ENCODE data around the gene ARPC4.
"Not testable (repeated sequence)": the region's sequence is repeated elsewhere in the genome, so short reads cannot be mapped to it uniquely, and the experiment has no call there.

Gene ARPC4

DNA sequence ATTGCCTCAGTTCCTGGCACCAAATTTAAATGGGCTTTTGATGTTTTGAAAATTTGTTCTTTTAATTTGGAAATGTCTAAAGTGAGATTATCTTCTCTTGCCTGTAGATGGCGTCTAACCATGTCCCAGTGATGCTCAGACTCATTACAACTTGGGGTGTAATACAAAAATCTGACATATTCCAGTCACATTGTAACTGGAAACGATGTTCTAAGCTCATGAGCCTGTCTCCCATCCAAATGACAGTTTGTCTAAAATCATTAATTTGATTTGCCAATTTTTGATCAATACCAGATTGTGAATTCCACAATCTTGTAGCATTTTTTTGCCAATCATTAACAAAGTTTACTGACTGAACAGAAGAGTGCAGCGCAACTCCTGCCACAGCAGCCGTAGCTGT is 56.0 kb downstream of the ARPC4 start:
- in situ Hi-C loops (cut with HindIII; ENCODE audit: low sequenced_read_pairs), result not testable (repeated sequence)

DNA sequence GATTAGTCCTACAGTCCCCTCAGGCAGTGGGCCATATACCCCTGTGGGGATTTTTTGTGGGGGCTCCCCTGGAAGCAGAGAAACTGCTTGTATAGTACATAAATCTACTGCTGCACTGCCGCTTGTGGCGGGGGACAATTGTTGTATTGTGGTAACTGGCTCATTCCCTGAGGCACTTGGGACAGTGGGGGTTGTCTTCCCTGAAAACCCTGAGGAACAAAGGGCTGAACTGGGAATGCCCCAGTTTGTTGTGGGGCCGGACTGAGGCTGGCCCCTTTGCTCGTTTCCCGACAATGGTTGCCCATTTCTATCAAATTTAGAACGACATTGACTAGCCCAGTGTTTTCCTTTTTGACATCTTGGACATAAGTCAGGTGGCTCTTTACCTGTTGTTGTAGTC is 58.5 kb downstream of the ARPC4 start:
- in situ Hi-C loops (cut with HindIII; ENCODE audit: low sequenced_read_pairs), result not testable (repeated sequence)

DNA sequence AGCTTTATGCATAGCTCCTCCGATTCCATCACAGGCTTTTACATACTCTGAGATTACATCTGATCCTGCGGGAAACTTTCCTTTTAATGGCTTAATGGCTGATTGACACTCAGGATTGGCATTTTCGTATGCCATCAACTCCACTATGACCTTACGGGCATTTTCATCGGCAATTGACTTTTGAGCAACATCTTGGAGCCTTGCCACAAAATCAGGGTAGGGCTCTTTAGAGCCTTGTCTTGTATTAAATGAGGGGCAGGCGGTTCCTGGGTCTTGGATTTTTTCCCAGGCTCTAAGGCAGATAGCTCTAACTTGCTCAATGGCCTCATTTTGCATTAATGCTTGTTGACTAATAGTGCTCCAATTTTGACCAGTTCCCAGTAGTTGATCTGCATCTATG is 59.0 kb downstream of the ARPC4 start:
- in situ Hi-C loops (cut with HindIII; ENCODE audit: low sequenced_read_pairs), result not testable (repeated sequence)

DNA sequence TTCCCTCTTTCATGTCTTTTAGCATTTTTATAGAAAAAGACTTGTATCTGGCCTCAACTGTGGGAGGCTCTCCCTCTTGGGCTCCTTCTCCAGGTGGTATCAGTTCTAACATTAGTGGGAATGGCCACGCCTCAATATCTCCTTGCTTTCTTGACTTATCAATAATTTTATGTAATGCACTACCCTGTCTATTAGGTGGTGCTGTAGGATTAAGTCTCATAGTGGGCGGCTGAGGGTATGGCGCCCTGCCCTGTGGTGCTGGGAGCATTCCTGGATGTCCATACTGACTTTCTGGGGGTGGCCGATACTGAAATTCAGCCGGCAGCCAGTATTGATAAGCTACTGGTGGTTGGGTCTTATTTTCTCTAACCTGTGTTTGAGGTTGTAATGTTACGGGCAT is 59.6 kb downstream of the ARPC4 start:
- in situ Hi-C loops (cut with HindIII; ENCODE audit: low sequenced_read_pairs), result no loop called here

DNA sequence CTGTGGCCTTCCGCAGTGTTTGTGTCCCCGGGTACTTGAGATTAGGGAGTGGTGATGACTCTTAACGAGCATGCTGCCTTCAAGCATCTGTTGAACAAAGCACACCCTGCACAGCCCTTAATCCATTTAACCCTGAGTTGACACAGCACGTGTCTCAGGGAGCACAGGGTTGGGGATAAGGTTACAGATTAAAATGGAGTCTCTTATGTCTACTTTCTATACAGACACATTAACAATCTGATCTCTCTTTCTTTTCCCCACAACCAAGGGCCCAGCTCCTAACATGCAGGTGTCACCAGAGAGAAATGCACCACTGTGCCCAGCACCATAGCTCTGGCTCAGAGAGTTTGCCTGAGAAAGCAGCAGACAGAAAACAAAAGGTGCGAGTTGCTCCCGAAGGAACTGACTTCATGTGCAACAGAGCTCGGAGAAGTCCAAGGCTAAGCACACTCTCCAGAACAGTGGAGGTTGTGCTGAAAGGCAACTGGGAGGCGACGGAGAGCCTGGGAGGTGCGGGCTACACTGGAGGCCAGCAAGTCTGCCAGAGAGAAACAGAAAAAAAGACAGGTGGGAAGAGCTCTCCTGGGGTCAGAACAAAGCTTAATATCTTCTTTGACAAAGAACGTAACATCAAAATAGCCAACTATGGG is 61.5 kb downstream of the ARPC4 start:
- in situ Hi-C loops (cut with HindIII; ENCODE audit: low sequenced_read_pairs), result not testable (repeated sequence)

DNA sequence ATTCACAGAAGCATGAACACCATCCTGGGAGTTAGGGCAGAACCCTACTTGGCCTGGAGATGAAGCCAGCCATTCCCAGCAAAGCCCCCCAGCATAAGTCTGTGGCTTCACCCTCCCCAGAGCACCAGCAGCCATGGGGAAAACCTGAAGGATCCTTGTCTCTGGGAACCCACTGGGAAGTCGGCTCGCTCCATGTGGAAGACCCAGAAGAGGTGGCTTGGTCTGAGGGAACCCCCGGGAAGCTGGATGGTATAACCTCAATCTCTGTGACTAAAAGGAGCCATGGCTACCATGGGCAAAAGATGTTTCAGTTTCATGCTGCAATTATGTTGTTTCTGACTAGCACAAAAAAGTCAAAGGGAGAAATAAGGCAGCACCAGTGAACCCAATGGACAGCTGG is 62.7 kb downstream of the ARPC4 start:
- in situ Hi-C loops (cut with HindIII; ENCODE audit: low sequenced_read_pairs), result no loop called here
